DND-41 (cell line): ENCODE data around the gene PRSS38.

ENCODE experiments used
- CTCF ChIP-seq: IDR thresholded peaks from 2 replicates; pipeline ENCODE4 v1.5.1; 2012; ENCODE audit warnings: borderline replicate concordance, low read length, moderate library complexity, mild to moderate bottlenecking; ENCODE audit not compliant: poor library complexity, severe bottlenecking; ENCODE audit errors: extremely low read depth
- EZH2 ChIP-seq: IDR thresholded peaks from 3 replicates; pipeline ENCODE4 v1.6.1; 2012; ENCODE audit warnings: borderline replicate concordance, low read depth, mild to moderate bottlenecking, moderate library complexity, low read length, inconsistent platforms; ENCODE audit not compliant: severe bottlenecking

GRCh38 chr1:227768125-227768439, 47.4 kb upstream of the PRSS38 start:
- TF ChIP-seq CTCF (no peak), EZH2 (no peak)
